KMS-11 (cell line): ENCODE measurements around the gene HOXB1.

Experiments used
- H2AFZ ChIP-seq: fragments of 200-600 bp; sonication (generic); 2 replicates; pipeline ENCODE4 v1.6.1; 2016; ENCODE audit warnings: antibody characterized with exemption, mixed run types, low read depth
- H3K27ac ChIP-seq: fragments of 200-600 bp; sonication (generic); 2 replicates; pipeline ENCODE4 v1.6.1; 2016; ENCODE audit warnings: mild to moderate bottlenecking, mixed run types
- H3K27me3 ChIP-seq: fragments of 200-600 bp; sonication (generic); 2 replicates; pipeline ENCODE4 v1.6.1; 2017; ENCODE audit warnings: mild to moderate bottlenecking, low read depth, mixed run types, moderate library complexity; ENCODE audit not compliant: insufficient read depth
- H3K36me3 ChIP-seq: fragments of 200-600 bp; sonication (generic); 2 replicates; pipeline ENCODE4 v1.6.1; 2017; ENCODE audit warnings: mild to moderate bottlenecking, mixed run types; ENCODE audit not compliant: insufficient read depth
- H3K4me1 ChIP-seq: fragments of 200-600 bp; sonication (generic); 2 replicates; pipeline ENCODE4 v1.6.1; 2016; ENCODE audit warnings: mild to moderate bottlenecking, low read depth, mixed run types; ENCODE audit not compliant: poor library complexity, severe bottlenecking
- H3K4me2 ChIP-seq: fragments of 200-600 bp; sonication (generic); 2 replicates; pipeline ENCODE4 v1.7.0; 2016; ENCODE audit warnings: mild to moderate bottlenecking, mixed run types
- H3K4me3 ChIP-seq: fragments of 200-600 bp; sonication (generic); IDR thresholded peaks from 2 replicates; pipeline ENCODE4 v1.6.1; 2017; ENCODE audit warnings: low read depth, low read length, mixed read lengths; ENCODE audit not compliant: insufficient read depth
- H3K79me2 ChIP-seq: fragments of 200-600 bp; sonication (generic); 2 replicates; pipeline ENCODE4 v1.6.1; 2016; ENCODE audit warnings: low read depth, mixed run types; ENCODE audit not compliant: insufficient read depth
- H3K9ac ChIP-seq: fragments of 200-600 bp; sonication (generic); 2 replicates; pipeline ENCODE4 v1.6.1; 2016; ENCODE audit warnings: mild to moderate bottlenecking, mixed run types
- H4K20me1 ChIP-seq: fragments of 200-600 bp; sonication (generic); 2 replicates; pipeline ENCODE4 v1.6.1; 2016; ENCODE audit warnings: mild to moderate bottlenecking, mixed run types; ENCODE audit not compliant: insufficient read depth
- TF ChIP-seq, protein P1 (sequence below): fragments of 200-600 bp; sonication (generic); conservative IDR thresholded peaks from 2 replicates; pipeline ENCODE4 v1.6.1; 2017; ENCODE audit warnings: low read depth, mild to moderate bottlenecking, antibody characterized with exemption, low read length, moderate library complexity, mixed read lengths

HOXB1 gene

DNA sequence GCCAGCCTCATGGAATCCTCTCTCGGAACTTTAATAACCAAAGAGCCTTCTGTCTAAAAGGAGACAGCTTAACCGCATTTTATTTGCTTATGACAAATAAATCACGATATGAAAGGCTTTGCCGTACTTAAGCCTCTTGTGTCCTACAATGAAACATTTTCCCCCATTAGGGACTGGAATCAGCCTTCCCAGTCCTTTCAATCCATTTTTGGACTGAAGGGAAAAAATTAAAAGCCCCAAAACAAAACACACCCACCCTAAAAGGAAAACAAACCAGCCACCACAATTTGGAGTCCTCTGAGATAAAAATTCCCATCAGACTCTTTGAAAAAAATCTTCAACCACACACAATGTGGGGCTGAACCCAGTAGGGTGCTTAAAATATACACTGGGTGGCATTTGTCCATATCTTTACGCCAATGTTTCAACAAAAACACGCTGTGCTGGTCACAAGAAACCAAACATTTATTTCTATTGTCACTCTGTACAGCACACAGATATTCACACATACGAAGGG is 44.3 kb upstream of the HOXB1 start:
- H3K27me3 ChIP-seq = no peaks in the 10 kb centered on the region; the same call in 1 of the 2 replicates
- TF ChIP-seq, protein P1, sequence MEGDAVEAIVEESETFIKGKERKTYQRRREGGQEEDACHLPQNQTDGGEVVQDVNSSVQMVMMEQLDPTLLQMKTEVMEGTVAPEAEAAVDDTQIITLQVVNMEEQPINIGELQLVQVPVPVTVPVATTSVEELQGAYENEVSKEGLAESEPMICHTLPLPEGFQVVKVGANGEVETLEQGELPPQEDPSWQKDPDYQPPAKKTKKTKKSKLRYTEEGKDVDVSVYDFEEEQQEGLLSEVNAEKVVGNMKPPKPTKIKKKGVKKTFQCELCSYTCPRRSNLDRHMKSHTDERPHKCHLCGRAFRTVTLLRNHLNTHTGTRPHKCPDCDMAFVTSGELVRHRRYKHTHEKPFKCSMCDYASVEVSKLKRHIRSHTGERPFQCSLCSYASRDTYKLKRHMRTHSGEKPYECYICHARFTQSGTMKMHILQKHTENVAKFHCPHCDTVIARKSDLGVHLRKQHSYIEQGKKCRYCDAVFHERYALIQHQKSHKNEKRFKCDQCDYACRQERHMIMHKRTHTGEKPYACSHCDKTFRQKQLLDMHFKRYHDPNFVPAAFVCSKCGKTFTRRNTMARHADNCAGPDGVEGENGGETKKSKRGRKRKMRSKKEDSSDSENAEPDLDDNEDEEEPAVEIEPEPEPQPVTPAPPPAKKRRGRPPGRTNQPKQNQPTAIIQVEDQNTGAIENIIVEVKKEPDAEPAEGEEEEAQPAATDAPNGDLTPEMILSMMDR = no peak
- H3K4me1 ChIP-seq = peaks cover 6% of the 10 kb centered on the region
- H3K36me3 ChIP-seq = no peaks in the 10 kb centered on the region
- H4K20me1 ChIP-seq = no peaks in the 10 kb centered on the region
- H3K79me2 ChIP-seq = no peaks in the 10 kb centered on the region
- no peak overlapping the region for H3K9ac ChIP-seq
- H3K4me3 ChIP-seq = no peak overlapping the region
- H2AFZ ChIP-seq = no peak overlapping the region
- no peak overlapping the region for H3K4me2 ChIP-seq
- H3K27ac ChIP-seq = no peak overlapping the region

DNA sequence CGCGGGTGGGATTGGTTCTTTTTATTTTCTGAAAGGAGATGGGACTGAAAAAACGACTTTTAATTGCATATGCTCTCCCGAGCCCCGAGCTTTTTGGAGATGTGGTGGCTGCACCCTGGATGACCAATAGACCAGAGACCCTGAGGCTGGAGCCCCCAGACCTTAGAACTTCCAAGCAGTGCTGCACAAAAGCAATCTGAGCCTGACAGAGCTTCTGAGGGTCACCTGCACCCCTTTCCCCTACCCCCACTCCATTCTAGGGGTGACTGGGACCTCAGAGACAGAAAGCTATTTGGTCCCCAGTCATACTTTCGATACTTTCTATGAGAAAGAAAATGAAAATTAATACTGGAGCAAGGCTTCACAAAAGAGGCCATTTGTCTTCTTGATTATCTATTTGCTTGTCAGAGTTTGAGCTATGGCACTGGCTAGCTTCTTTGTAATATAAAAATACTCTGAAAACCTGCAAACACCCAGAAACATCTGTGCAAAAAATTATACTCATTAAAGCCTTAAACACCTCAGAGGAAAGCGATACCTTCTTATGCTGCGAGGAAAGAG is 43.8 kb upstream of the HOXB1 start:
- no peak overlapping the region for H3K4me3 ChIP-seq
- no peak overlapping the region for H3K9ac ChIP-seq
- peaks cover 6% of the 10 kb centered on the region for H3K4me1 ChIP-seq
- H3K79me2 ChIP-seq = no peaks in the 10 kb centered on the region
- no peaks in the 10 kb centered on the region for H3K36me3 ChIP-seq
- TF ChIP-seq, protein P1 = no peak
- H3K27ac ChIP-seq = no peak overlapping the region
- H3K27me3 ChIP-seq = no peaks in the 10 kb centered on the region; the same call in 1 of the 2 replicates
- no peak overlapping the region for H3K4me2 ChIP-seq
- H4K20me1 ChIP-seq = no peaks in the 10 kb centered on the region
- H2AFZ ChIP-seq = no peak overlapping the region

- no peak overlapping the region for H3K4me3 ChIP-seq
- H3K79me2 ChIP-seq = no peaks in the 10 kb centered on the region
- H3K27ac ChIP-seq = no peak overlapping the region
- H4K20me1 ChIP-seq = no peaks in the 10 kb centered on the region
- peaks cover 6% of the 10 kb centered on the region for H3K4me1 ChIP-seq
- H3K4me2 ChIP-seq = no peak overlapping the region
- H3K27me3 ChIP-seq = no peaks in the 10 kb centered on the region
- H2AFZ ChIP-seq = no peak overlapping the region
- TF ChIP-seq, protein P1 = no peak
- H3K9ac ChIP-seq = no peak overlapping the region
- no peaks in the 10 kb centered on the region for H3K36me3 ChIP-seq
Measured at GRCh38 chr17:48571826-48572417, 41.1 kb upstream of the HOXB1 start.

GRCh38 chr17:48571024-48571818 is 40.4 kb upstream of the HOXB1 start:
- H2AFZ ChIP-seq = no peak overlapping the region
- no peaks in the 10 kb centered on the region for H3K36me3 ChIP-seq
- H3K27ac ChIP-seq = no peak overlapping the region
- H3K4me3 ChIP-seq = no peak overlapping the region
- H3K79me2 ChIP-seq = no peaks in the 10 kb centered on the region
- TF ChIP-seq, protein P1 = no peak
- peaks cover 6% of the 10 kb centered on the region for H3K4me1 ChIP-seq
- no peaks in the 10 kb centered on the region for H3K27me3 ChIP-seq
- H4K20me1 ChIP-seq = no peaks in the 10 kb centered on the region
- no peak overlapping the region for H3K4me2 ChIP-seq
- H3K9ac ChIP-seq = no peak overlapping the region
